HepG2 (cell line): ENCODE measurements around the gene TMEM170B. TPM values are rescaled to one million over a fixed set of nuclear protein-coding genes. Genes with fewer than 3 reads are reported as not detected.

Experiments used
- ADNP ChIP-seq: sonication (generic); formaldehyde crosslinking; IDR thresholded peaks from 2 replicates; pipeline ENCODE4 v1.4.0; 2020; ENCODE audit warnings: missing genetic modification reagents
- DMAP1 ChIP-seq: IDR thresholded peaks from 2 replicates; pipeline ENCODE4 v1.6.1; 2016
- DR1 ChIP-seq: sonication (generic); formaldehyde crosslinking; IDR thresholded peaks from 2 replicates; pipeline ENCODE4 v1.8.0; 2021; ENCODE audit warnings: mild to moderate bottlenecking, missing genetic modification reagents, inconsistent platforms
- KDM5A ChIP-seq: fragments of 200-600 bp; sonication (generic); IDR thresholded peaks from 2 replicates; pipeline ENCODE4 v1.7.0; 2018; ENCODE audit warnings: antibody characterized with exemption, mild to moderate bottlenecking, low read length, borderline replicate concordance
- KLF13 ChIP-seq: sonication (generic); formaldehyde crosslinking; IDR thresholded peaks from 2 replicates; pipeline ENCODE4 v1.4.0; 2020; ENCODE audit warnings: mild to moderate bottlenecking, missing genetic modification reagents
- MAZ ChIP-seq, 2 experiments: sonication (generic) in 1 of 2; formaldehyde crosslinking in 1 of 2; IDR thresholded peaks; 2 replicates each; pipeline versions ENCODE4 v1.5.0 to v1.6.1; 2012 to 2020; ENCODE audit warnings: low read depth in 2 of 2, mild to moderate bottlenecking in 2 of 2, borderline replicate concordance in 1 of 2, improper control_type of control experiment in 1 of 2, low read length in 1 of 2, missing genetic modification reagents in 1 of 2, moderate library complexity in 1 of 2
- MED8 ChIP-seq: sonication (generic); formaldehyde crosslinking; IDR thresholded peaks from 2 replicates; pipeline ENCODE4 v1.8.1; 2023; ENCODE audit warnings: mild to moderate bottlenecking, missing genetic modification reagents; ENCODE audit not compliant: insufficient replicate concordance
- MYC ChIP-seq: sonication (generic); formaldehyde crosslinking; IDR thresholded peaks from 2 replicates; pipeline ENCODE4 v1.9.0; 2021; ENCODE audit warnings: missing genetic modification reagents, borderline replicate concordance
- NFAT5 ChIP-seq: sonication (generic); formaldehyde crosslinking; IDR thresholded peaks from 2 replicates; pipeline ENCODE4 v1.4.0; 2020; ENCODE audit warnings: missing genetic modification reagents
- NFYB ChIP-seq: sonication (generic); formaldehyde crosslinking; IDR thresholded peaks from 2 replicates; pipeline ENCODE4 v1.4.0; 2020; ENCODE audit warnings: missing genetic modification reagents
- SPEN ChIP-seq: sonication (generic); formaldehyde crosslinking; IDR thresholded peaks from 2 replicates; pipeline ENCODE4 v1.5.1; 2020; ENCODE audit warnings: low read depth, mild to moderate bottlenecking, missing genetic modification reagents
- TIGD3 ChIP-seq: sonication (generic); formaldehyde crosslinking; IDR thresholded peaks from 2 replicates; pipeline ENCODE4 v1.5.1; 2020; ENCODE audit warnings: mild to moderate bottlenecking, missing genetic modification reagents, borderline replicate concordance
- ZBTB44 ChIP-seq: sonication (generic); formaldehyde crosslinking; IDR thresholded peaks from 2 replicates; pipeline ENCODE4 v1.4.0; 2020; ENCODE audit warnings: missing genetic modification reagents
- ZNF468 ChIP-seq: sonication (generic); formaldehyde crosslinking; IDR thresholded peaks from 2 replicates; pipeline ENCODE4 v1.8.0; 2022; ENCODE audit warnings: mild to moderate bottlenecking, moderate library complexity, missing genetic modification reagents
- ZNF724P ChIP-seq: sonication (generic); formaldehyde crosslinking; IDR thresholded peaks from 2 replicates; pipeline ENCODE4 v1.8.0; 2022; ENCODE audit warnings: missing genetic modification reagents, borderline replicate concordance
- polyA plus RNA-seq, 8 experiments: library from polyadenylated mRNA; depleted of rRNA in 3 of 8; stranded (reverse) in 7 of 8; unstranded in 1 of 8; fragments of >200 nt; fragmentation: Illumina TruSeq in 4 of 8; extraction: Trizol in 4 of 8; gene quantifications; 2 replicates each; pipeline versions ENCODE4 v1.2.1 to v1.2.3, GENCODE V29; 2011 to 2016; ENCODE audit warnings: low read depth in 4 of 8, missing spikeins in 1 of 8, mixed read lengths in 1 of 8; ENCODE audit not compliant: insufficient read depth in 1 of 8
- total RNA-seq, 5 experiments: library from RNA; depleted of rRNA; stranded (reverse); fragments of >200 nt; fragmentation: Illumina TruSeq; extraction: Trizol; gene quantifications; 2 replicates each; pipeline ENCODE4 v1.2.3, GENCODE V29; 2016; ENCODE audit warnings: low read depth in 1 of 5
- TF ChIP-seq, protein P1 (sequence below): sonication (generic); formaldehyde crosslinking; IDR thresholded peaks from 2 replicates; pipeline ENCODE4 v1.4.0; 2020; ENCODE audit warnings: missing genetic modification reagents, mild to moderate bottlenecking, borderline replicate concordance

The TMEM170B gene
- total and polyA plus RNA-seq, 2 of the 13 experiments (the other 11 are each of a cell fraction or from before 2014, with no cell fraction given), result 3.3 to 9.4 TPM

- 0 out of 2 replicates have a peak, but pooled peaks have one; percentile 57 for TF ChIP-seq NFAT5 (CRISPR knock-in tag)
- no peak for TF ChIP-seq TIGD3 (CRISPR knock-in tag)
- no peak for TF ChIP-seq ZNF468 (CRISPR knock-in tag)
- TF ChIP-seq SPEN (CRISPR knock-in tag), result peak; percentile 95
- TF ChIP-seq MED8 (CRISPR knock-in tag), result no peak
- no peak for TF ChIP-seq ZBTB44 (CRISPR knock-in tag)
- TF ChIP-seq MAZ (IDR thresholded peaks at IDR 0.05; ENCODE audit: borderline replicate concordance, low read depth, low read length), result peak; percentile 91
- peak; percentile 92; the same call in 1 of the 2 replicates for TF ChIP-seq MAZ (CRISPR knock-in tag; IDR thresholded peaks at IDR 0.05; ENCODE audit: low read depth)
- peak; percentile 52; the same call in 1 of the 2 replicates for TF ChIP-seq DMAP1
- 0 out of 2 replicates have a peak, but pooled peaks have one; percentile 19 for TF ChIP-seq KDM5A
- peak; percentile 90 for TF ChIP-seq MYC (CRISPR knock-in tag)
- TF ChIP-seq ZNF724P (CRISPR knock-in tag), result no peak; the same call in 1 of the 2 replicates
- no peak for TF ChIP-seq DR1 (CRISPR knock-in tag)
- peak; percentile 84 for TF ChIP-seq NFYB (CRISPR knock-in tag)
- TF ChIP-seq, protein P1, sequence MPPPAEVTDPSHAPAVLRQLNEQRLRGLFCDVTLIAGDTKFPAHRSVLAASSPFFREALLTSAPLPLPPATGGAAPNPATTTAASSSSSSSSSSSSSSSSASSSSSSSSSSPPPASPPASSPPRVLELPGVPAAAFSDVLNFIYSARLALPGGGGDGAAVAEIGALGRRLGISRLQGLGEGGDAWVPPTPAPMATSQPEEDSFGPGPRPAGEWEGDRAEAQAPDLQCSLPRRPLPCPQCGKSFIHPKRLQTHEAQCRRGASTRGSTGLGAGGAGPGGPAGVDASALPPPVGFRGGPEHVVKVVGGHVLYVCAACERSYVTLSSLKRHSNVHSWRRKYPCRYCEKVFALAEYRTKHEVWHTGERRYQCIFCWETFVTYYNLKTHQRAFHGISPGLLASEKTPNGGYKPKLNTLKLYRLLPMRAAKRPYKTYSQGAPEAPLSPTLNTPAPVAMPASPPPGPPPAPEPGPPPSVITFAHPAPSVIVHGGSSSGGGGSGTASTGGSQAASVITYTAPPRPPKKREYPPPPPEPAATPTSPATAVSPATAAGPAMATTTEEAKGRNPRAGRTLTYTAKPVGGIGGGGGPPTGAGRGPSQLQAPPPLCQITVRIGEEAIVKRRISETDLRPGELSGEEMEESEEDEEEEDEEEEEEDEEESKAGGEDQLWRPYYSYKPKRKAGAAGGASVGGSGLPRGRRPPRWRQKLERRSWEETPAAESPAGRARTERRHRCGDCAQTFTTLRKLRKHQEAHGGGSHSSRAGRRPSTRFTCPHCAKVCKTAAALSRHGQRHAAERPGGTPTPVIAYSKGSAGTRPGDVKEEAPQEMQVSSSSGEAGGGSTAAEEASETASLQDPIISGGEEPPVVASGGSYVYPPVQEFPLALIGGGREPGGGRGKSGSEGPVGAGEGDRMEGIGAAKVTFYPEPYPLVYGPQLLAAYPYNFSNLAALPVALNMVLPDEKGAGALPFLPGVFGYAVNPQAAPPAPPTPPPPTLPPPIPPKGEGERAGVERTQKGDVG (CRISPR knock-in tag), result no peak; the same call in 1 of the 2 replicates
- no peak for TF ChIP-seq KLF13 (CRISPR knock-in tag)
- TF ChIP-seq ADNP (CRISPR knock-in tag), result no peak
Measured at GRCh38 chr6:11537229-11538051, at the start of gene TMEM170B (continued).
